Measurements from ENCODE around the gene SEC14L2. TPM values are rescaled to one million over a fixed set of nuclear protein-coding genes. Genes with fewer than 3 reads are reported as not detected.
"Not testable (repeated sequence)": the region's sequence is repeated elsewhere in the genome, so short reads cannot be mapped to it uniquely, and the experiment has no call there.

Gene SEC14L2
- polyA plus RNA-seq, 4 donors: 19.7 to 57.0 (median 36.8) TPM

GRCh38 chr22:30453731-30454510 is 57.1 kb downstream of the SEC14L2 start:
- H3K9me3 ChIP-seq (ENCODE audit: control insufficient read depth in 2 of 2, insufficient read depth in 1 of 2, low read depth in 1 of 2, low read length in 1 of 2): no peaks in the 10 kb centered on the region
- FAIRE-seq (no peak), DNase-seq (peak in 1 of 2 donors; percentile 28)
- H3K4me3 ChIP-seq (ENCODE audit: low read depth in 1 of 3, low read length in 3 of 3): no peak overlapping the region
- WGBS, 3 donors: 58 to 64% (median 60%) methylated on average over 6 of the region's 6 CpGs
- peaks cover 0 to 6% (median 0%) of the 10 kb centered on the region in 3 donors for H3K4me1 ChIP-seq (ENCODE audit: control insufficient read depth in 3 of 3, insufficient read depth in 2 of 3, low read depth in 1 of 3, low read length in 2 of 3)
- no peaks in the 10 kb centered on the region for H3K27me3 ChIP-seq (ENCODE audit: control insufficient read depth in 3 of 3, insufficient read depth in 3 of 3, low read length in 3 of 3)
- no peak overlapping the region for H3K27ac ChIP-seq (ENCODE audit: low read depth in 1 of 3, low read length in 2 of 3)
- no peaks in the 10 kb centered on the region for H3K36me3 ChIP-seq (ENCODE audit: control insufficient read depth in 3 of 3, insufficient read depth in 2 of 3, low read depth in 1 of 3, low read length in 3 of 3)

- WGBS, 3 donors: 84 to 90% (median 86%) methylated on average over 8 of the region's 8 CpGs
- no peak overlapping the region for H3K27ac ChIP-seq (ENCODE audit: low read depth in 1 of 3, low read length in 2 of 3)
- no peak overlapping the region for H3K4me3 ChIP-seq (ENCODE audit: low read depth in 1 of 3, low read length in 3 of 3)
- DNase-seq: no peak
- no peaks in the 10 kb centered on the region for H3K27me3 ChIP-seq (ENCODE audit: control insufficient read depth in 3 of 3, insufficient read depth in 3 of 3, low read length in 3 of 3)
- H3K4me1 ChIP-seq (ENCODE audit: control insufficient read depth in 3 of 3, insufficient read depth in 2 of 3, low read depth in 1 of 3, low read length in 2 of 3): peaks cover 0 to 6% (median 0%) of the 10 kb centered on the region in 3 donors
- H3K9me3 ChIP-seq (ENCODE audit: control insufficient read depth in 2 of 2, insufficient read depth in 1 of 2, low read depth in 1 of 2, low read length in 1 of 2): no peaks in the 10 kb centered on the region
- no peak for FAIRE-seq
- H3K36me3 ChIP-seq (ENCODE audit: control insufficient read depth in 3 of 3, insufficient read depth in 2 of 3, low read depth in 1 of 3, low read length in 3 of 3): no peaks in the 10 kb centered on the region
Measured at GRCh38 chr22:30455075-30455840, 58.4 kb downstream of the SEC14L2 start.

- Histone ChIP-seq H3K4me3 (ENCODE audit: low read depth in 1 of 3, low read length in 3 of 3) (no peak overlapping the region), H3K27me3 (ENCODE audit: control insufficient read depth in 3 of 3, insufficient read depth in 3 of 3, low read length in 3 of 3) (no peaks in the 10 kb centered on the region), H3K4me1 (ENCODE audit: control insufficient read depth in 3 of 3, insufficient read depth in 2 of 3, low read depth in 1 of 3, low read length in 2 of 3) (no peaks in the 10 kb centered on the region), H3K27ac (ENCODE audit: low read depth in 1 of 3, low read length in 2 of 3) (no peak overlapping the region), H3K36me3 (ENCODE audit: control insufficient read depth in 3 of 3, insufficient read depth in 2 of 3, low read depth in 1 of 3, low read length in 3 of 3) (no peaks in the 10 kb centered on the region), H3K9me3 (ENCODE audit: control insufficient read depth in 2 of 2, insufficient read depth in 1 of 2, low read depth in 1 of 2, low read length in 1 of 2) (no peaks in the 10 kb centered on the region)
- DNase-seq: no peak
- 66 to 76% (median 72%) methylated on average over 8 of the region's 8 CpGs for WGBS, 3 donors
- no peak for FAIRE-seq
Measured at GRCh38 chr22:30457981-30458380, 61.2 kb downstream of the SEC14L2 start.

- Histone ChIP-seq H3K9me3 (ENCODE audit: control insufficient read depth in 2 of 2, insufficient read depth in 1 of 2, low read depth in 1 of 2, low read length in 1 of 2) (no peaks in the 10 kb centered on the region), H3K36me3 (ENCODE audit: control insufficient read depth in 3 of 3, insufficient read depth in 2 of 3, low read depth in 1 of 3, low read length in 3 of 3) (no peaks in the 10 kb centered on the region), H3K4me1 (ENCODE audit: control insufficient read depth in 3 of 3, insufficient read depth in 2 of 3, low read depth in 1 of 3, low read length in 2 of 3) (no peaks in the 10 kb centered on the region), H3K4me3 (ENCODE audit: low read depth in 1 of 3, low read length in 3 of 3) (no peak overlapping the region), H3K27me3 (ENCODE audit: control insufficient read depth in 3 of 3, insufficient read depth in 3 of 3, low read length in 3 of 3) (no peaks in the 10 kb centered on the region), H3K27ac (ENCODE audit: low read depth in 1 of 3, low read length in 2 of 3) (no peak overlapping the region)
- WGBS, 3 donors: 54 to 69% (median 67%) methylated on average over 4 of the region's 4 CpGs
- DNase-seq: peak in 1 of 2 donors; percentile 45
- no peak for FAIRE-seq
Measured at GRCh38 chr22:30459181-30460052, 62.6 kb downstream of the SEC14L2 start.

- Histone ChIP-seq H3K4me1 (ENCODE audit: control insufficient read depth in 3 of 3, insufficient read depth in 2 of 3, low read depth in 1 of 3, low read length in 2 of 3) (no peaks in the 10 kb centered on the region), H3K27me3 (ENCODE audit: control insufficient read depth in 3 of 3, insufficient read depth in 3 of 3, low read length in 3 of 3) (no peaks in the 10 kb centered on the region), H3K27ac (ENCODE audit: low read depth in 1 of 3, low read length in 2 of 3) (no peak overlapping the region), H3K9me3 (ENCODE audit: control insufficient read depth in 2 of 2, insufficient read depth in 1 of 2, low read depth in 1 of 2, low read length in 1 of 2) (no peaks in the 10 kb centered on the region), H3K36me3 (ENCODE audit: control insufficient read depth in 3 of 3, insufficient read depth in 2 of 3, low read depth in 1 of 3, low read length in 3 of 3) (no peaks in the 10 kb centered on the region), H3K4me3 (ENCODE audit: low read depth in 1 of 3, low read length in 3 of 3) (no peak overlapping the region)
- DNase-seq (no peak), FAIRE-seq (no peak)
- 23 to 52% (median 38%) methylated on average over 4 of the region's 4 CpGs for WGBS, 3 donors
Measured at GRCh38 chr22:30460147-30460546, 63.3 kb downstream of the SEC14L2 start.

- not testable (repeated sequence) for H3K9me3 ChIP-seq (ENCODE audit: control insufficient read depth in 2 of 2, insufficient read depth in 1 of 2, low read depth in 1 of 2, low read length in 1 of 2); H3K27me3 ChIP-seq (ENCODE audit: control insufficient read depth in 3 of 3, insufficient read depth in 3 of 3, low read length in 3 of 3); H3K36me3 ChIP-seq (ENCODE audit: control insufficient read depth in 3 of 3, insufficient read depth in 2 of 3, low read depth in 1 of 3, low read length in 3 of 3); FAIRE-seq; H3K27ac ChIP-seq (ENCODE audit: low read depth in 1 of 3, low read length in 2 of 3); H3K4me1 ChIP-seq (ENCODE audit: control insufficient read depth in 3 of 3, insufficient read depth in 2 of 3, low read depth in 1 of 3, low read length in 2 of 3); DNase-seq; H3K4me3 ChIP-seq (ENCODE audit: low read depth in 1 of 3, low read length in 3 of 3)
- WGBS, 3 donors: 84 to 86% (median 85%) methylated on average over 6 of the region's 6 CpGs
Measured at GRCh38 chr22:30460555-30460954, 63.7 kb downstream of the SEC14L2 start.

- Histone ChIP-seq H3K4me3 (ENCODE audit: low read depth in 1 of 3, low read length in 3 of 3) (no peak overlapping the region), H3K9me3 (ENCODE audit: control insufficient read depth in 2 of 2, insufficient read depth in 1 of 2, low read depth in 1 of 2, low read length in 1 of 2) (no peaks in the 10 kb centered on the region), H3K36me3 (ENCODE audit: control insufficient read depth in 3 of 3, insufficient read depth in 2 of 3, low read depth in 1 of 3, low read length in 3 of 3) (no peaks in the 10 kb centered on the region), H3K27me3 (ENCODE audit: control insufficient read depth in 3 of 3, insufficient read depth in 3 of 3, low read length in 3 of 3) (peaks cover 0 to 6% (median 4%) of the 10 kb centered on the region in 3 donors), H3K4me1 (ENCODE audit: control insufficient read depth in 3 of 3, insufficient read depth in 2 of 3, low read depth in 1 of 3, low read length in 2 of 3) (no peaks in the 10 kb centered on the region), H3K27ac (ENCODE audit: low read depth in 1 of 3, low read length in 2 of 3) (no peak overlapping the region)
- DNase-seq (no peak), FAIRE-seq (no peak)
- WGBS, 3 donors: 45 to 77% (median 51%) methylated on average over 2 of the region's 2 CpGs
Measured at GRCh38 chr22:30469165-30469564, 72.3 kb downstream of the SEC14L2 start.

GRCh38 chr22:30470655-30471054 is 73.8 kb downstream of the SEC14L2 start:
- no peak overlapping the region for H3K27ac ChIP-seq (ENCODE audit: low read depth in 1 of 3, low read length in 2 of 3)
- no peak overlapping the region for H3K4me3 ChIP-seq (ENCODE audit: low read depth in 1 of 3, low read length in 3 of 3)
- no peaks in the 10 kb centered on the region for H3K4me1 ChIP-seq (ENCODE audit: control insufficient read depth in 3 of 3, insufficient read depth in 2 of 3, low read depth in 1 of 3, low read length in 2 of 3)
- no peak for FAIRE-seq
- H3K27me3 ChIP-seq (ENCODE audit: control insufficient read depth in 3 of 3, insufficient read depth in 3 of 3, low read length in 3 of 3): peaks cover 0 to 5% (median 4%) of the 10 kb centered on the region in 3 donors
- no peaks in the 10 kb centered on the region for H3K36me3 ChIP-seq (ENCODE audit: control insufficient read depth in 3 of 3, insufficient read depth in 2 of 3, low read depth in 1 of 3, low read length in 3 of 3)
- H3K9me3 ChIP-seq (ENCODE audit: control insufficient read depth in 2 of 2, insufficient read depth in 1 of 2, low read depth in 1 of 2, low read length in 1 of 2): no peaks in the 10 kb centered on the region
- WGBS, 3 donors: 76 to 84% (median 84%) methylated on average over 2 of the region's 2 CpGs
- no peak for DNase-seq
